ENCODE measurements around the gene ABCF1.

Gene ABCF1

GRCh38 chr6:30560930-30561329 is 10.3 kb upstream of the ABCF1 start:
- DNase-seq: no peak

GRCh38 chr6:30562470-30563425 is 8.5 kb upstream of the ABCF1 start:
- DNase-seq: no peak

DNA sequence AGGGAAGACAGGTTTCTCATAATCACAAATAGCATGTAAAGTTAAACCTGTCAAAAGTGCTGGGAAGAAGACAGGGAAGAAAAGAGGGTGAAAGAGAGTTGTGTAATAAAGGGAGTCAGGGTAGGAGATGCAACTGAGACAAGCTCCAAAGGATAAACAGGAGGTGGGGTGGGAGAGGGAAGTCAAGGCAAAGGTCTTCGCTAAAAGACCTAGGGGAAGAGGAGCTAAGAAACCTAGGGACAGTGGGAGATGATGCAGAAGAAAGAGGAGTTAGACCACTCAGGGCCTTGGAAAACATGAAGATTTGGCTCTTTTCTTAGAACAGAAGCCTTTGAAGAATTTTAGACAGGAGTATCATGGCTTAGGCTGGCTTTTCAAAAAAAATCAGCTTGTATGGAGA is 7.1 kb upstream of the ABCF1 start:
- no peak for DNase-seq

DNA sequence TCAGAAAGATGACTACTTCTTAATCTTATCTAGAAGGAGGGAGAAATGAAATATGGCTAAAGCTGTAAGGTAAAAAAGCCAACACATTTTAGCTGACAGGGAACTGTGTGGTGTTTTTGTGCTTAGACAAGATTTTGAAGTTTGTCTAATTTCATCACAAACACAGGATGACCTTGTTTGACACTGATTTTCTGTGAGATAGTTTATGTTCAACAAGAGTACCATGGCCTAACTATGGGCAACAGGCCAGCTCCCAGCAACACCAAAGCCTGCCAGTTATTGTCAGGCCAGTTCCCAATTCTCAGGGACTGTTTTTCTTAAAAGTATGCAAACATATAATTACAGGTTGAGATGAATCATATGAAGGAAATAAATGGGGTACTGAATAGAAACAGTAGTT is 5.5 kb upstream of the ABCF1 start:
- DNase-seq: no peak

DNA sequence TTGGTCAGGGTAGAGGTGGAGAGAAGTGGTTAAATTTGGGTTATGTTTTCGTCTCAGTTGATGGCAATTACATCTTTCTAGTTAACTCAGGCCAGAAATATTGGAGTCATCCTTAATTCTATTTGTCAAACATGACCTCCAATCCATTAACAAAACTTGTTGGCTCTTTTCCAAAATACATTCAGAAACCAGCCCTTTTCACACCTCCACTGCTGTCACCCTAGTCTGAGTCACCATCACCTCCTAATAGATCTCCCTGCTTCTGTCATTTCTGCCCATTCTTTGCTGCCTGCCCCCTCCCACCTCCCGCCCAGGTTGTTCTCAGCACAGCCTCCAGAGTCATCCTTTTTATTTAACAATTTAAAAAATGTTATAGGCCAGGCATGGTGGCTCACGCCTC is 3.0 kb upstream of the ABCF1 start:
- DNase-seq: no peak

GRCh38 chr6:30570263-30570662 is 979 bp upstream of the ABCF1 start:
- no peak for DNase-seq

DNA sequence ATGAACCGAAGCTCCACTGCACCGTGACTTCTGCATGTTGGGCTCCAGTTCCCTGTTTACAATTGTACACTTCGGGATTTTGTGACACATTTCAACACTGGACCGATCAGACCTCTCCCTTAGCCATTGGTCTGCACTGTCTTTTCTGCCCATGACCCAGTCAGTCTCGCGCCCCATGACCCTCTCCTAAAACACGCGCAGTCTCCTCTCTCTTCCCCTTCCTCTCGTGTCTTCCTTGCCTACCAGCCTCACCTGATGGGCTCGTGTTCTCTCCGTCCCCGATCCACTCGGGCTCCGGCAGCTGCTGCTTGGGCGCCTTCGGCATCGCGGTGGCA is 535 bp upstream of the ABCF1 start:
- DNase-seq: no peak

DNA sequence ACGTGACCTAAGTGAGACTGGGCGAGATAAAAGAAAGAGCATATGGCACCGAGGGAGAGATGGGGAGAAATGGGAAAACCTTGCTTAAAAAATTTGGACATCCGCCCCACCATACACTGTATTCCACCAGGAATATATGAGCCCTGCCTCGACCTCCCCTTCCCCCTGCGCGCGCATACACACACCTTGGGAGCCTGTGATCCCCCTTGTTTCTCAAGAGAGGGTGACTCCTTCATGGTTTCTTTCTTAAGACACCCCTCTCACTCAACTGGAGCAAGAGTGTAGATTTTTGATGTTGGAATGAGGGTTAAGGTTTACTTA is 480 bp downstream of the ABCF1 start:
- DNase-seq: no peak

DNA sequence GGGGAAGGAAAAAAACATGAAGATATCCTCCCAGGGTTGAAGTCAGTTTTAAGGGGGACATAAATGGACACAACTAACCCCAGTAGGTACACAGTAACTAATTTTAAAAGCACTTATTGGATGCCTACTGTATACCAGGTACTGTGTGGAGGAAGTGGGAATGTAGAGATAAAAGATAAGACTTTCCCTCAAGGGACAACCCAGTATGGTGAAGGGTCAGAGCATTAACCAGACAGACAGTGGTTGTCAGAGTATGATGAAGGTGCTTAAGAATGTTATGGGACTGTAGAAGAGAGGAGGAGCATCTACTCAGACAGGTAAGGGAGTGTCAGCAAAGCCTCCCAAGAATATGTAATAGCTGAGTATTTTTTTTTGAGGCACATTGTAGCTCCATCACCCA is 906 bp downstream of the ABCF1 start:
- DNase-seq: no peak

GRCh38 chr6:30573113-30573512 is 1.9 kb downstream of the ABCF1 start:
- no peak for DNase-seq

GRCh38 chr6:30578051-30578450 is 6.8 kb downstream of the ABCF1 start:
- DNase-seq: no peak

DNA sequence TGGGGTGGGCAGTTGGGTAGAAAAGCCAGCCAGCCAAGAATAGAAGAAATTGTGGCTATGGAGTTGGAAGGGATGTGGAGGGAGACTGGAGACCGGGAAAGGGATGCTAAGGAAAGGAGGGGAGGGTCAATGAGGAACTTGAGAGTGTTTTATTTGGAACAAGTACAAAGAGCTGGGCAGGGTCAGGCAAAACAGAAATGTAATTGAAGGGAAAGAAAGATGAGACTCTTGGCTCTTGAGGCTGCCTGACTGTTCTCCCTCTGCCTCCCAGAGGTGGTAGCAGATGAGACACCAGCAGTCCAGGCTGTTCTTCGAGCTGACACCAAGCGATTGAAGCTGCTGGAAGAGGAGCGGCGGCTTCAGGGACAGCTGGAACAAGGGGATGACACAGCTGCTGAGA is 12.7 kb downstream of the ABCF1 start:
- no peak for DNase-seq

- no peak for DNase-seq
These were observed 18.6 kb downstream of the ABCF1 start for GRCh38 chr6:30589754-30590358.

GRCh38 chr6:30590509-30590908 is 19.3 kb downstream of the ABCF1 start:
- no peak for DNase-seq

DNA sequence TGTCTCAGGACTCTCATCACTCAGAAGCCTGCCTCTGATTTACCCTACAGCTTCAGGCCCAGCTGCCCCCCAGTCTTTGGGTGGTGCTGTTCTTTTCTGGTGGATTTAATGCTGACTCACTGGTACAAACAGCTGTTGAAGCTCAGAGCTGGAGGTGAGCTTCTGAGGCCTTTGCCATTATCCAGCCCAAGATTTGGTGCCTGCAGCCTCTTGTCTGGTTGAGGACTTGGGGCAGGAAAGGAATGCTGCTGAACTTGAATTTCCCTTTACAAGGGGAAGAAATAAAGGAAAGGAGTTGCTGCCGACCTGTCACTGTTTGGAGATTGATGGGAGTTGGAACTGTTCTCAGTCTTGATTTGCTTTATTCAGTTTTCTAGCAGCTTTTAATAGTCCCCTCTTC is 19.8 kb downstream of the ABCF1 start:
- no peak for DNase-seq

DNA sequence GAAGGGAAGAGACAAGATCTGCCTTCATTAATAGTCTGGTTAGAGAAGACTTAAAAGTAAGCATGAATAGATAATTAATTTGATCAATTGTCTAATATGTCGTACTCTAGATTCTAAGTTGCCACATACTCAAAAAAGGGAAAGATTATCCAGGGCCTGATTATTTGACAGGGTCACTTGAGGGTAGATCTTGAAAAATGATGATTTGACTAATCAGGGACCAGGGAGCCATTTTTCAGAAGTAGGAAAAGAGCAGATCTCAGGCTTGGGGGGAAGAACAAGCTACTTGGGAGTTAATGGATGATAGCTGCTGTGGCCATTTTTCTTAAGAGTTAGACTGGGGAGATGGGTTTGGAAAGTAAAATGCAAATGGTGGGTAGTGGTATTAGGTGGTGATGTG is 21.0 kb downstream of the ABCF1 start:
- no peak for DNase-seq

DNA sequence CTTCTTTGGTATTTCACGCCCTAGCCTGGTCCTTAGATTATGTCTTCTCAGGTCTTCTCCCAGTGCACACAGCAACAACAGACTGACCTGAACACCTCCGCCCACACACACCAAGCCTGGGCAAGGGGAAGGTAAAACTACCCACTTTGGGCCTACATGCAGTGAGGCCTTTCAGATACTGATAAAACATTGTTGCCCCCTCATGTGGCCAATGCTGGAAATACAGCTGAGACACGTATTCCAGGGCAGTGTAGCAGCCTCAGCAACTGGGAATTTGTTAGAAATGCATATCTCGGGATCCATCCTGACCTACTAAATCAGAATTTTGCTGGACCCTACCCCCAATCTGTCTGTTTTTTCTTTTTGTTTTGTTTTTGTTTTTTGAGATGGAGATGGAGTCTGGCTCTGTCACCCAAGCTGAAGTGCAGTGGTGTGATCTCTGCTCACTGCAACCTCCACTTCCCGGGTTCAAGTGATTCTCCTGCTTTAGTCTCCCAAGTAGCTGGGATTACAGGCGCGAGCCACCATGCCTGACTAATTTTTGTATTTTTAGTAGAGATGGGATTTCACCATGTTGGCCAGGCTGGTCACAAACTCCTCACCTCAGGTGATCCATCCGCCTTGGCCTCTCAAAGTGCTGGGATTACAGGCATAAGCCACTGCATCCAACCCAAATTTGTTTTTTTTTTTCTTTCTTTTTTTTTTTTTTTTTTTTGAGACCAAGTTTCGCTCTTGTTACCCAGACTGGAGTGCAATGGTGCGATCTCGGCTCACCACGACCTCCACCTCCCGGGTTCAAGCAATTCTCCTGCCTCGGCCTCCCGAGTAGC is 26.3 kb downstream of the ABCF1 start:
- peak; percentile 83 for DNase-seq

GRCh38 chr6:30598912-30599624 is 27.8 kb downstream of the ABCF1 start:
- no peak for DNase-seq

GRCh38 chr6:30599625-30600324 is 28.5 kb downstream of the ABCF1 start:
- no peak for DNase-seq

GRCh38 chr6:30600451-30600961 is 29.3 kb downstream of the ABCF1 start:
- DNase-seq: no peak

GRCh38 chr6:30601436-30601814 is 30.2 kb downstream of the ABCF1 start:
- no peak for DNase-seq
